Omental fat pad (tissue), 4 donors: Measurements from ENCODE around the gene OR52L1. TPM values are rescaled to one million over a fixed set of nuclear protein-coding genes. Genes with fewer than 3 reads are reported as not detected.

Experiments
- ATAC-seq: fragments of 150-250 bp; one replicate; pipeline ENCODE4 v1.9.1; 2016; ENCODE audit warnings: mild to moderate bottlenecking, moderate library complexity; ENCODE audit not compliant: low FRiP score
- DNase-seq: peaks from one replicate; pipeline ENCODE4 v3.0.0-alpha.2; 2019; ENCODE audit warnings: low spot score
- CTCF ChIP-seq, 3 donors: fragments of 450-650 bp; IDR thresholded peaks; one replicate each; pipeline ENCODE4 v1.5.1; 2016 to 2017; ENCODE audit warnings: antibody characterized with exemption in 3 of 3, mild to moderate bottlenecking in 3 of 3, moderate library complexity in 2 of 3
- total RNA-seq, 4 donors: library from RNA; depleted of rRNA; stranded (reverse); fragments of >200 nt; gene quantifications; one replicate each; pipeline ENCODE4 v1.1.0, GENCODE V29; 2016

OR52L1 gene
- total RNA-seq: not detected

GRCh38 chr11:5986885-5987284 is at the start of gene OR52L1:
Gene OR52L1, minus strand, starts transcription at chr11:5986985. Its CDS starts 55 bp downstream, at chr11:5986930.
- no peak for TF ChIP-seq CTCF (IDR thresholded peaks at IDR 0.05)
- DNase-seq: no peak
- ATAC-seq: no peak

DNA sequence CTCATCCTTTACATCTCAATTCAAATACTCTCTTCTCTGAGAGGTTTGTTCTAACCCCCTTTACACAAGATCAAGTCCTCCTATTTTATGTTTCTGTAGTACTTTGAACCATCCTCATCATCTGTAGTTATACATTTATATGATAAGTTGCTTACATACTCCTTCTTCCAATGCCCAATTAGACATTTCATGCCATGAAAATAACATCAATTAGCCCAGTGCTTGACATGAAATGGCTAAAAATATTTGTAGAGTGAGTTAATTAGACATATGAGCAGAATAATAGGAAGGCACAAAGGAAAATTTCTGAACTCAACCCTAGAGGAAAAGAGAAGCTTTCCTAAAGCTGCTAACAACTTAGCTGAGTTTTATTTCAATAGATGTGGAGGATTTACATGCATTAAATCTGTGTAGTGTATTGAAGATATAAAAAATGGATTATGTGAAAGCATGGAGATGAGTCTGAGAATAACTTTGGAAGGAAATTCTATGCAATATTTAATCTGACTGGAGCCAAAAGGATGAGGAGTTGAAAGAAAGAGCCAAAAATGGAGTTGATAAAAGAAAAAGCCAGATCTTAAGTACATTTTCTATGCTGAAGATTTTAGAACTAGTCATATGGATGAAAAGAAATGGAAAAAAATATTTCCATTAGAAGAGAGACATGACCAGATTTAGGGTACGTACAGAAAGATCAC is 44.1 kb upstream of the OR52L1 start, which contains the start of gene OR56A1:
OR56A1 (minus strand) TSS at position 51 of the 698 bp plus-strand sequence. CDS start 3,066 bp downstream, outside the sequence.
- TF ChIP-seq CTCF (IDR thresholded peaks at IDR 0.05): no peak
- ATAC-seq (no peak), DNase-seq (no peak)

DNA sequence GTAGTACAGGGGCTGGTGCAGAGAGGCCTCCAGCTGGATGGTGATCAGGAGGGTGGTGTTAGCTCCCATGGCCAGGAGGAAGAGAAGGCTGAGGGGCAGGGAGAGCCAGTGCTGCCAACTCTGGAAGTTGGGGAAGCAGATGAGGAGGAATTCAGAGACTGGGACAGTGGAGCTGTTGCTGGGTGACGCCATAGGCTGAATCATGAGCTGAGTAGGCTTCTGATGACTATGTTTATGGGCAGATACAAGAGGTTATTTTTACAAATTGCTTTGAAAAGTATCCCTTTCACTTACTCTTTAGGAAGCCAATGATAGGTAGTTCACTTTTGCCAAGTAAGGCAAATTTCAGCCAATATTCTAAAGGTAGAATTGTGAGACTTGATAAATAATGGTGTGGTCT is 40.7 kb upstream of the OR52L1 start:
- TF ChIP-seq CTCF (IDR thresholded peaks at IDR 0.05): no peak
- DNase-seq: no peak
- no peak for ATAC-seq

GRCh38 chr11:6025056-6025455 is 38.3 kb upstream of the OR52L1 start:
- TF ChIP-seq CTCF (IDR thresholded peaks at IDR 0.05): no peak
- ATAC-seq: no peak
- DNase-seq: no peak

DNA sequence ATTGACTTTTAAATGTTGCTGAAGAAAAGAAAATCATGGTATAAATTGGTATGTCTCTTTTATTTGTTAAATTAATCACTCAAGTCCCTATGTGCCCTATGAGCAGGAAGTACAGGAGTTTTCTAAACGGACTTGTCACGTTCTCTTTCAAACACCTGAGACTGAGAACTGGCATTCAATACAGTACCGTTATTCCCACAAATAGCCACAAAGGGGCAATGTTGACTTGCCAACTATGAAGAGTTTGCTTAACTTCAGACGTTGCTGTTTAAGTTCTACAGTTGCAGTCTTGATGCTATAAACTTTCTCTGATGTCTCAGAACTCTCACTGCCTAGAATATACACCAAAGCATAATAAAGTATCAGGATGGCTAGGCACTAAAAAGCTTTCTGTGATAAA is 36.2 kb upstream of the OR52L1 start:
- DNase-seq: no peak
- no peak for TF ChIP-seq CTCF (IDR thresholded peaks at IDR 0.05)
- no peak for ATAC-seq

GRCh38 chr11:6013042-6013441 is 26.3 kb upstream of the OR52L1 start:
- ATAC-seq: no peak
- no peak for DNase-seq
- TF ChIP-seq CTCF (IDR thresholded peaks at IDR 0.05): no peak

DNA sequence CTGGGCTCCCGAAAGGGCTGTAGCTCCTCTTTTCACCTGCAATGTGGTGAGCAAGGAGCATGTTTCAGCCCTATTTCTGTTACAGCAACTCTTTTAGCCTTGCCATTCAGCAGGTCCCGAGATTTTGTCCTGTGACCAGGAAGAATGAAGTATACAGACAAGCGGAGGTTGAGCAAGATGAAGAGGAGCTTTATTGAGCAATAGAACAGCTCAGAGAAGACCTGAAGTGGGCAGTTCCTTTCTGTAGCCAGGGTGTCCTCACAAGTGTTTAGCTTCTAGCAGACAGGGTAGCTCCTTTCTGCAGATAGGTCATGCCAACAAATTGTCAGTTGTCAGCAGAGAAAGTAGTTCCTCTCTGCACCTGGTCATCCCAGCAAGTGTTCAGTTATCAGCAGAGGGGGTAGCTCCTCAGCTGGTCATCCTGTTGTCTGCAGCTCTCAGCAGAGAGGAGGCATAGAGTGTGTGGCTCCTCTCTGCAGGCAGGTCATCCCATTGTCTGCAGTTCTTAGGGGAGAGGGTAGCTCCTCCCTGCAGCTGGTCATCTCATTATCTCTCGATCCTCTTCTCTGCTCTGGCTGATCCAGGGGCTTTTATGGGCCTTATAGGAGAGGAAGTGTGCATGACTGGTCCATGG is 25.4 kb upstream of the OR52L1 start:
- ATAC-seq: no peak
- DNase-seq: no peak
- no peak for TF ChIP-seq CTCF (IDR thresholded peaks at IDR 0.05)
